ENCODE results near the gene PRPH2.

Gene PRPH2

DNA sequence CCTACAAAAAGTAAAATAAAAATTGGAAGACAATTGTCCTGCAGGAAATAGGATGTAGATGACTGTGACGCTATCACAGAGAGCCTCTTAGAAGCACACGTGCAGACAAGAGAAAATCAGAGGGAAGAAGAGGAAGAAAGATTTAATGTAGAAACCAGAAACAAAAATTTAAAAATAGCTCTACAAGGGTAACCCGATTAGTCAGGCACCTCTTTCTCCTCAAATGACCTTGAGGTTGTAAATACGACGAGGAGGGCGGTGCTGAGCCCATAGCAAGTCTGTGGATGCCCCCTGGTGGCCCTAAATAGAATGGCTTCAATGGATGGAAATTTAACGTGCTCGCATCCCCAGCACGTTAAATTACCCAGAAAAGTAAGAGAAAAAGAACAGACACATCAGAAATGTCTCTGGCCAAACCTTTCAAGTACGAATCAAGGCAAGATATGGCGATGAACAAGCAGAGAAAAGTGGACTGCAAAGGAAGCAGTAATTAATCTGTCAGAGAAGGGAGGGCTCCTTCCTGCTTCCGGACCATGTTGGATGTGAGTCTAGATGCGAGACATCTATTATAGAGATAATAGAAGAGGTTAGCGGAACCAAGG lies 4.2 kb upstream of the PRPH2 start:
- H3K36me3 ChIP-seq (ENCODE audit: control insufficient read depth, low read length), result no peaks in the 10 kb centered on the region
- TF ChIP-seq, protein P1, sequence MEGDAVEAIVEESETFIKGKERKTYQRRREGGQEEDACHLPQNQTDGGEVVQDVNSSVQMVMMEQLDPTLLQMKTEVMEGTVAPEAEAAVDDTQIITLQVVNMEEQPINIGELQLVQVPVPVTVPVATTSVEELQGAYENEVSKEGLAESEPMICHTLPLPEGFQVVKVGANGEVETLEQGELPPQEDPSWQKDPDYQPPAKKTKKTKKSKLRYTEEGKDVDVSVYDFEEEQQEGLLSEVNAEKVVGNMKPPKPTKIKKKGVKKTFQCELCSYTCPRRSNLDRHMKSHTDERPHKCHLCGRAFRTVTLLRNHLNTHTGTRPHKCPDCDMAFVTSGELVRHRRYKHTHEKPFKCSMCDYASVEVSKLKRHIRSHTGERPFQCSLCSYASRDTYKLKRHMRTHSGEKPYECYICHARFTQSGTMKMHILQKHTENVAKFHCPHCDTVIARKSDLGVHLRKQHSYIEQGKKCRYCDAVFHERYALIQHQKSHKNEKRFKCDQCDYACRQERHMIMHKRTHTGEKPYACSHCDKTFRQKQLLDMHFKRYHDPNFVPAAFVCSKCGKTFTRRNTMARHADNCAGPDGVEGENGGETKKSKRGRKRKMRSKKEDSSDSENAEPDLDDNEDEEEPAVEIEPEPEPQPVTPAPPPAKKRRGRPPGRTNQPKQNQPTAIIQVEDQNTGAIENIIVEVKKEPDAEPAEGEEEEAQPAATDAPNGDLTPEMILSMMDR (IDR thresholded peaks at IDR 0.05; ENCODE audit: low read depth, low read length, poor library complexity, severe bottlenecking), result peak; percentile 97
- TF ChIP-seq EZH2phosphoT487 (IDR thresholded peaks at IDR 0.05; ENCODE audit: borderline replicate concordance, low read length), result no peak
- H3K4me1 ChIP-seq (ENCODE audit: control insufficient read depth, low read length), result peaks cover 18% of the 10 kb centered on the region
- H3K4me3 ChIP-seq (ENCODE audit: low read length), result peak overlapping the region; percentile 69
- peak overlapping the region; percentile 68 for H3K27ac ChIP-seq (ENCODE audit: low read depth, low read length)
- peaks cover 3% of the 10 kb centered on the region; the same call in 1 of the 2 replicates for H3F3A ChIP-seq (ENCODE audit: control insufficient read depth, insufficient read depth)
- no peaks in the 10 kb centered on the region for H3K79me2 ChIP-seq (ENCODE audit: control insufficient read depth, low read length)
- H3K4me2 ChIP-seq (ENCODE audit: low read length), result peak overlapping the region; percentile 81
- H3K9me2 ChIP-seq (replicated peaks; ENCODE audit: control insufficient read depth, low read length), result no peaks in the 10 kb centered on the region
- H3K27me3 ChIP-seq (ENCODE audit: control insufficient read depth, low read length), result no peaks in the 10 kb centered on the region
- no peaks in the 10 kb centered on the region for H3K9me3 ChIP-seq (ENCODE audit: control insufficient read depth, insufficient read depth, low read length)
- H4K20me1 ChIP-seq (ENCODE audit: control insufficient read depth, insufficient read depth, low read depth, low read length), result no peaks in the 10 kb centered on the region

DNA sequence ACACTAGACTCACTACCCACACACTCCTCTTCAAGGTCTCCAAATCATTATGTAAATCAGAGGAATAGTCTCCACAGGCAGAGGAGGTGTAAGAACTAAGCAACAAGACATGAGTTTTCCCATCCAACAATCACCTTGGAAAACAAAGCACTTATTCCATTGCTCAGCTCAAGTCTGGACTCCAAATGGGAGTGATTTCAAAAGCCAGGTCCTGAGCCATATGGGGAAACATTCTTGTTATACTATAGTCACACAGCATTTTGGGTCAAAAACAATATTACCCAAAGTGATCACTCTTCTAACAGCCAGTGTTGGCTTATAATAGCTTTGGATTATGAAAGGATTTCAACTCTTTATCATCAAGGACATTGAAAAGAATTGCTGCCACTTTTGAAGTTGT lies 3.6 kb upstream of the PRPH2 start:
- Histone ChIP-seq H3K27me3 (ENCODE audit: control insufficient read depth, low read length) (no peaks in the 10 kb centered on the region), H3K4me2 (ENCODE audit: low read length) (peak overlapping the region; percentile 81), H3K9me3 (ENCODE audit: control insufficient read depth, insufficient read depth, low read length) (no peaks in the 10 kb centered on the region), H3F3A (ENCODE audit: control insufficient read depth, insufficient read depth) (peaks cover 3% of the 10 kb centered on the region; the same call in 1 of the 2 replicates), H3K4me3 (ENCODE audit: low read length) (peak overlapping the region; percentile 69), H4K20me1 (ENCODE audit: control insufficient read depth, insufficient read depth, low read depth, low read length) (no peaks in the 10 kb centered on the region), H3K9me2 (replicated peaks; ENCODE audit: control insufficient read depth, low read length) (no peaks in the 10 kb centered on the region), H3K27ac (ENCODE audit: low read depth, low read length) (peak overlapping the region; percentile 68), H3K4me1 (ENCODE audit: control insufficient read depth, low read length) (peaks cover 18% of the 10 kb centered on the region), H3K36me3 (ENCODE audit: control insufficient read depth, low read length) (no peaks in the 10 kb centered on the region), H3K79me2 (ENCODE audit: control insufficient read depth, low read length) (no peaks in the 10 kb centered on the region)
- TF ChIP-seq EZH2phosphoT487 (IDR thresholded peaks at IDR 0.05; ENCODE audit: borderline replicate concordance, low read length), result no peak
- TF ChIP-seq, protein P1 (IDR thresholded peaks at IDR 0.05; ENCODE audit: low read depth, low read length, poor library complexity, severe bottlenecking), result no peak

DNA sequence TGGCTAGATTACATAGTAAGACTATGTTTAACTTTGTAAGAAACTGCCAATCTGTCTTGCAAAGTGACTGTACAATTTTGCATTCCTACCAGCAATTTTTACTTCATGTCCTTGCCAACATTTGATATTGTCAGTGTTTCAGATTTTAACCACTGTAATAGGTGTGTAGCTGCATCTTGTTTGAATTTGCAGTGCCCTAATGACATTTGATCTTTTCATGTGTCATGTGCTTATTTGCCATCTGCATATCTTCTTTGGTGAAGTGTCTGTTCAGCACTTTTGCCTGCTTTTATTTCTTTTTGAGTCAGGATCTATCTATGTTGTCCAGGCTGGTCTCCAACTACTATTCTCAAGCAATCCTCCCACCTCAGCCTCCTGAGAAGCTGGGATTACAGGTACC lies 2.4 kb upstream of the PRPH2 start:
- H3F3A ChIP-seq (ENCODE audit: control insufficient read depth, insufficient read depth), result no peaks in the 10 kb centered on the region; the same call in 1 of the 2 replicates
- H3K79me2 ChIP-seq (ENCODE audit: control insufficient read depth, low read length), result no peaks in the 10 kb centered on the region
- H3K27me3 ChIP-seq (ENCODE audit: control insufficient read depth, low read length), result no peaks in the 10 kb centered on the region
- H3K27ac ChIP-seq (ENCODE audit: low read depth, low read length), result no peak overlapping the region
- H3K36me3 ChIP-seq (ENCODE audit: control insufficient read depth, low read length), result no peaks in the 10 kb centered on the region
- H3K4me2 ChIP-seq (ENCODE audit: low read length), result no peak overlapping the region
- H4K20me1 ChIP-seq (ENCODE audit: control insufficient read depth, insufficient read depth, low read depth, low read length), result no peaks in the 10 kb centered on the region
- TF ChIP-seq, protein P1 (IDR thresholded peaks at IDR 0.05; ENCODE audit: low read depth, low read length, poor library complexity, severe bottlenecking), result no peak
- no peak for TF ChIP-seq EZH2phosphoT487 (IDR thresholded peaks at IDR 0.05; ENCODE audit: borderline replicate concordance, low read length)
- no peaks in the 10 kb centered on the region for H3K9me2 ChIP-seq (replicated peaks; ENCODE audit: control insufficient read depth, low read length)
- no peaks in the 10 kb centered on the region for H3K9me3 ChIP-seq (ENCODE audit: control insufficient read depth, insufficient read depth, low read length)
- no peak overlapping the region for H3K4me3 ChIP-seq (ENCODE audit: low read length)
- peaks cover 18% of the 10 kb centered on the region for H3K4me1 ChIP-seq (ENCODE audit: control insufficient read depth, low read length)
